PFSK-1 (cell line): ENCODE data around the gene PAFAH2.

Source experiments
- FOXP2 ChIP-seq: optimal IDR thresholded peaks from 2 replicates; pipeline ENCODE3; 2011; ENCODE audit warnings: borderline replicate concordance, control low read depth, inconsistent platforms; ENCODE audit not compliant: insufficient read depth; ENCODE audit errors: extremely low read length, extremely low read depth
- POLR2AphosphoS5 ChIP-seq: IDR thresholded peaks from 2 replicates; pipeline ENCODE4 v1.6.1; 2012; ENCODE audit warnings: low read depth, mild to moderate bottlenecking, control low read depth, low read length, moderate library complexity
- TAF1 ChIP-seq: IDR thresholded peaks from 2 replicates; pipeline ENCODE4 v1.6.1; 2012; ENCODE audit warnings: low read length, control low read depth, borderline replicate concordance; ENCODE audit not compliant: insufficient read depth
- TF ChIP-seq, protein P1 (sequence below), 2 experiments: IDR thresholded peaks; 2 replicates each; pipeline versions ENCODE4 v1.6.1 to v1.8.0; 2011 to 2012; ENCODE audit warnings: low read depth in 2 of 2, low read length in 2 of 2, control low read depth in 1 of 2, inconsistent platforms in 1 of 2, mild to moderate bottlenecking in 1 of 2, moderate library complexity in 1 of 2; ENCODE audit not compliant: insufficient read depth in 1 of 2

DNA sequence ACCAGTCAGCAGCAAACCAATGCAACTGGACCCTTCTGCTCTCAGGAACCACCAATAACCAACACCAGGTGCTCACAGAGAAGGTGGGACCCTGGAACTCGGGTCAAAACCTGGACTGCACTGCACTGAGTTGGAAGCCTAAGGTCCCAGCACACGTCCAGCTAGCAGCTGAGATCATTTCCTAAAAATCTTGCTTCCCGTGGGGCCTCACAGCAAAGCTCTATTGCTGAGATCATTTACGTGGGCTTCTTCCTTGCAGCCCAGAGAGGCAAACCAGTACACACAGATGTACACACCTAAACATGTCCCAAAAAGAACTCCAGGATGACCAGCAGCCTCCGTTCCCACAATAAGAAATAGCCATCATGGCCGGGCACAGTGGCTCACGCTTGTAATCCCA lies 68.8 kb downstream of the PAFAH2 start:
- TF ChIP-seq, protein P1, sequence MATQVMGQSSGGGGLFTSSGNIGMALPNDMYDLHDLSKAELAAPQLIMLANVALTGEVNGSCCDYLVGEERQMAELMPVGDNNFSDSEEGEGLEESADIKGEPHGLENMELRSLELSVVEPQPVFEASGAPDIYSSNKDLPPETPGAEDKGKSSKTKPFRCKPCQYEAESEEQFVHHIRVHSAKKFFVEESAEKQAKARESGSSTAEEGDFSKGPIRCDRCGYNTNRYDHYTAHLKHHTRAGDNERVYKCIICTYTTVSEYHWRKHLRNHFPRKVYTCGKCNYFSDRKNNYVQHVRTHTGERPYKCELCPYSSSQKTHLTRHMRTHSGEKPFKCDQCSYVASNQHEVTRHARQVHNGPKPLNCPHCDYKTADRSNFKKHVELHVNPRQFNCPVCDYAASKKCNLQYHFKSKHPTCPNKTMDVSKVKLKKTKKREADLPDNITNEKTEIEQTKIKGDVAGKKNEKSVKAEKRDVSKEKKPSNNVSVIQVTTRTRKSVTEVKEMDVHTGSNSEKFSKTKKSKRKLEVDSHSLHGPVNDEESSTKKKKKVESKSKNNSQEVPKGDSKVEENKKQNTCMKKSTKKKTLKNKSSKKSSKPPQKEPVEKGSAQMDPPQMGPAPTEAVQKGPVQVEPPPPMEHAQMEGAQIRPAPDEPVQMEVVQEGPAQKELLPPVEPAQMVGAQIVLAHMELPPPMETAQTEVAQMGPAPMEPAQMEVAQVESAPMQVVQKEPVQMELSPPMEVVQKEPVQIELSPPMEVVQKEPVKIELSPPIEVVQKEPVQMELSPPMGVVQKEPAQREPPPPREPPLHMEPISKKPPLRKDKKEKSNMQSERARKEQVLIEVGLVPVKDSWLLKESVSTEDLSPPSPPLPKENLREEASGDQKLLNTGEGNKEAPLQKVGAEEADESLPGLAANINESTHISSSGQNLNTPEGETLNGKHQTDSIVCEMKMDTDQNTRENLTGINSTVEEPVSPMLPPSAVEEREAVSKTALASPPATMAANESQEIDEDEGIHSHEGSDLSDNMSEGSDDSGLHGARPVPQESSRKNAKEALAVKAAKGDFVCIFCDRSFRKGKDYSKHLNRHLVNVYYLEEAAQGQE (IDR thresholded peaks at IDR 0.05; ENCODE audit: insufficient read depth in 1 of 2, low read depth in 2 of 2, low read length in 2 of 2): no peak
- TF ChIP-seq TAF1: no peak
- no peak for TF ChIP-seq POLR2AphosphoS5
- no peak for TF ChIP-seq FOXP2
